ENCODE measurements around the gene RASAL2. TPM values are rescaled to one million over a fixed set of nuclear protein-coding genes. Genes with fewer than 3 reads are reported as not detected.
A peak's percentile ranks its signal among the peaks of the same experiment; 100 is the strongest.
"Not testable (repeated sequence)": the region's sequence is repeated elsewhere in the genome, so short reads cannot be mapped to it uniquely, and the experiment has no call there.

Gene RASAL2
- polyA plus RNA-seq, 10 donors: 11.1 to 17.1 (median 13.1) TPM

DNA sequence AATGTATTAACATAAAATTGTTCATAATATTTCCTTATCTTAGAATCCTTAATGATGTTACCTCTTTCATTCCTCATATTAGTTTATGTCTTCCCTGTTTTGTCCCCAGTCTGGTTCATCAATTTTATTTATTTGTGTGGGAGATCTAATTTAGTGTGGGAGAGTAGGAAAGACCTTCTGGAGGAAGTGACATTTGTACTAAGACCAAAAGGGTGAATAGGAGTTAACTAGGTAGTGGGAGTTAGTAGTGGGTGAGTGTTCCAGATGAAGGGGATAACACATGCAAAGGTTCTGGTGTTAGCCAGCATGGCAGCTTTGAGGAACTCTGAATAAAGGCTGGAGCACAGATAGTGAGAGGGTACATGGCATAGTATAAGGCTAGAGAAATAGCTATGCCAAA, 21.4 kb downstream of the RASAL2 start:
- DNase-seq: no peak

DNA sequence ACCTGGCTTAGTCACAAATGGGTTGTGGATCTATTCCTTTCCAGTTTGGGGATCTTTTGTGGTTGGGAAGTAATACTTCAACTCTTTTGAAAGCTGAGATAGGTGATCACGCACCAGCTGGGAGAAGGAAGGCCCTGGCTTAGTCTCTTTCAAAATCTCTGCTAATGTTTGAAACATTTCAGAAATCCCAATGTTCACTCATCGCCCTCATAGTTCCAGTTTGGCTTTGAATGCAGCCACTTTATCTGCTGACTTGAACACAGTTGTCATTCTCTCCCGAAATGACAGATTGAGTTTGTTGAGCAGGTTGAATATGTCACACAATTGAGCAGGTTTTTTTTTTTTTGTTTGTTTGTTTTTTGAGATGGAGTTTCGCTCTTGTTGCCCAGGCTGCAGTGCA, 24.6 kb downstream of the RASAL2 start:
- DNase-seq: no peak

DNA sequence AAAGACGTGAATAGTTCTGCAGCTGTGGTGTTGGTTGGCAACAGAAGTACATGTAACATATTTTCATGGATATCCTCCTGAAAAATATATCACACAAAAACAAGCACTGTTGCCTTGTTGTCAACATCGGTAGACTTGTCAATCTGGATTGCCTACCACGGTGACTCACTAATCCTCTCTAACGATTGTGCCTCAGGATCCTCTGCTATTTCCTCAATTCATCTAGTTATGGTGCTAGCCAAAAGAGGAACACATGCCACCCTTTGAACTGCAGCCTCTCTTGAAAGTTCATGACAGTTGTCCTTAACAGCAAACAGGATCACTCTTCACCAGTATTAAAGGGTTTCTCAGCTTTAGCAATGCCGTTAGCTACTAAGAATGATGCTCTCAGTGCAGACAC, 25.7 kb downstream of the RASAL2 start:
- DNase-seq: no peak

DNA sequence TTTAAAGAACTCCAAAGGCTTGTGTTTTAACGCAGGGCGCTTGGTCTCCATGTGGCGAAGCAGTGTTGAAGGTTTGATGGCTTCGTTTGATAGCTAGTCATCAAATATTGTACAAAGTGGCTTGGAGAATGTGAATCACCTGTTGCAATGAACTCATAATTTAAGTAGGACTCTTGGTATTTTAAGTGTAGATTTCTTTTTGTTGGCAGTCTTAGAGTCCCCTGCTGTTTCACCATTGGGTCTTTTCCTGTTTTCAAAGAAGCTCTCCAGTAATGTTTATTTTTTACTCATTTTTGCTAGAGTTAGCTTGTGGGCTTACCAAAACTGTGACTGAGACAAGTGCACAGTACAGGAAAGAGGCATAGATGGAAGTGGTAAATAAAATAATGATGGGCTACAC, 26.2 kb downstream of the RASAL2 start:
- DNase-seq: no peak

DNA sequence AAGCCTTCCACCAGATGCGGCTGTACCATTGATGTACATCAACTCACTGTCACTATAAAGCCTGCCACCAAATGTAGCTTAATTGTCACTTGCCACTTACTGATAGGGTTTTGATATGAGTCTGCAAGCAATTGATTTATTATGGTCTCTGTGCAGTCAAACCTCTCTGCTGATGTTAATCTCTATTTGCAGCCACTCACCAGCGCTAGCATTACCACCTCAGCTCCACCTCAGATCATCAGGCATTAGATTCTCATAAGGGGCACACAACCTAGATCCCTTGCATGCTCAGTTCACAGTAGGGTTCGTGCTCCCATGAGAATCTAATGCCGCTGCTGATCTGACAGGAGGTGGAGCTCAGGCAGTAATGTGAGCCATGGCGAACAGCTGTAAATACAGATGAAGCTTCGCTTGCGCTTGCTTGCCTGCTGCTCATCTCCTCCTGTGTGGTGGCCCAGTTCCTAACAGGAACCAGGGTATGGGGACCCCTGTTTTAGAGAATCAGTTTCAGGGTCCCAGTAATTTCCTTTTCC, 26.7 kb downstream of the RASAL2 start:
- not testable (repeated sequence) for DNase-seq

DNA sequence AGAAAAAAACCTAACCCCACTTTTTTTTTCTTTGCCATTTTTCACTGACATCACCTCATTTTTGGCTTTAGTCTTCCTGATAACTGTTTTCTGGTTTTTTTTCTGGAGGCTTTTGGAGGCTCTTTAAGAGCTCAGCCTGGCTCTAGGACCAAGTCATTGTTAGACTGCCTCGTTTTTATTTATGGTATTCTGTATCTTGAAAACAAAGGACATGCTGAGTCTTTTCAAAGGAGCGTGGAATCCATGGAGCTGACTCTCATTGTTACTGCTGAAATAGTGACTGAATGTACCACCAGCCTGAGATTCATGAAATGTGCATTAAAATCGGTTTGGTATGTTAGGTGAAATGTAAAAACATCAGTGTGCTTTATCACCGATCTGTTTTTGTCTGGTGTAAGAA, 28.0 kb downstream of the RASAL2 start:
- DNase-seq: no peak

DNA sequence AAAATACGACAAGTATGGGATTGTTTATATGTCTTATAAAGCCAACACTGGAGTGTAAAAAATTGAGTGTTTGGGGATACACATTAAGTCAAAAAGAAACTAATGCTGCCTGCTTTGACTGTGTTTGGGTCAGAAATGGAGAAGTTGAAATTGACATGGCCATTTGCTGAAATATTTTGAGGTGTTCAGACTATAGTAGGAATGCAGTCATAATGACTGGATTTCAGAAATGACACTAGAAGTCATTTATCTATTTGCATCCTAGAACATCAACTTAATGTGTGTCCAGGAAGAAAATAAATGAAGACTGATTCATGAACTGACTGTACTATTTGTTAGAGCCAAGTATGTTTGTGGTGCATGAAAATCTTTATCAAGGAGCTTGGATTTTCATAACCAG, 28.4 kb downstream of the RASAL2 start:
- DNase-seq: no peak

DNA sequence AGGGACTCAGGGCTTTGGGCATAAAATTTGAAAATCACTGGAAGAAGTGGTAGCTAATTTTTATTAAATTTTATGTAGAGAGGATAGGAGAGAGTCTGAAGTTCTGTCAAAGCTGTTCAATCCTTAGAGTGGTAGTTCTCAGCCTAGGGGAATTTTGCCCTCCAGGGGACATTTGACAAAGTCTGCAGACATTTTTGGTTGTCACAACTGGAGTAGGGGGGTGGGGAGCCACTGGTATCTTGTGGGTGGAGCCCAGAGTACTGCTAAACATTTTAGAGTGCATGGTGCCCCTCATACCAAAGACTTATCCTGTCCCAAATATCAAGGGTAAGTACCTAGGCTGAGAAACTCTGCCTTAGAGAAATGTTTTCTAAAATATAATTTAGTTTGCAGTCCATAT, 30.2 kb downstream of the RASAL2 start:
- no peak for DNase-seq

DNA sequence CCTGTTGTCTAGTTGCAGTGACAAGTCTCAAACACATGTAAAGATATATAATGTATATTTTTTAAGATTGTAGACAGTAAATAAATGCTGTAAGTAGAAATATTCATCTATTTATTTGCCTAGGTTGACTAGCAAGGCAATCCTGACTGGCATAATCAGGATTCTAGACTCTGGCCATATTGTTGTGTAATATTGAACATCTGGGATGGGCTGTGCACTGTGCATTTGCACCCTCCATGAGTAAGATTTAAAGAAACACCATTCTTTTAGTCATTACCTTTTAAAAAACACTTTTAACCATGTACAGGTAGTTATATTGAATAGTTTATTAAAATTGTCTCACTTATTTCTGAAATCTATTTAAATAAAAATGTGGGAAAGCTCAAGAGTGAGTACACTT, 32.4 kb downstream of the RASAL2 start:
- no peak for DNase-seq

DNA sequence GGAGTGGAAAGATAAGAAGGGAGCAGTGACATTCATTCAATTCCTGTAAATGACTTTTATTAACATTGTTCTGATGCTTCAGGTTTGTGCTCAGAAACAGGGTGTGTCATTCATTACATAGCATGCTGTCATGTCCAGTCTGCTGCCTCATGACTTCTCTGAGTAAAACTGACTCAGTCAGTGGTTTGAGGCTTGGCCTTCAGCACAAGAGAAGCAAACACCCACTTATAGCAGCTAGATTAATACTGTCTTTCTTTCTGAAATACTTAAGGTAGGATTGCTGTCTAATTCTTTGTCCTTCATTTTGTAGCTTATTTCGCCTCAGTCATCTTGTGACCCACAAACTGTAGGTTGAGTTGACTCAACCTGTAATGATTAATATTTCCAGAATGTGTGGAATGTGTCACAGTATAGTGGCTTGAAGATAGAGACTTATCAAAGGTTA, 32.9 kb downstream of the RASAL2 start:
- DNase-seq: peak in 1 of 3 donors; percentile 71

DNA sequence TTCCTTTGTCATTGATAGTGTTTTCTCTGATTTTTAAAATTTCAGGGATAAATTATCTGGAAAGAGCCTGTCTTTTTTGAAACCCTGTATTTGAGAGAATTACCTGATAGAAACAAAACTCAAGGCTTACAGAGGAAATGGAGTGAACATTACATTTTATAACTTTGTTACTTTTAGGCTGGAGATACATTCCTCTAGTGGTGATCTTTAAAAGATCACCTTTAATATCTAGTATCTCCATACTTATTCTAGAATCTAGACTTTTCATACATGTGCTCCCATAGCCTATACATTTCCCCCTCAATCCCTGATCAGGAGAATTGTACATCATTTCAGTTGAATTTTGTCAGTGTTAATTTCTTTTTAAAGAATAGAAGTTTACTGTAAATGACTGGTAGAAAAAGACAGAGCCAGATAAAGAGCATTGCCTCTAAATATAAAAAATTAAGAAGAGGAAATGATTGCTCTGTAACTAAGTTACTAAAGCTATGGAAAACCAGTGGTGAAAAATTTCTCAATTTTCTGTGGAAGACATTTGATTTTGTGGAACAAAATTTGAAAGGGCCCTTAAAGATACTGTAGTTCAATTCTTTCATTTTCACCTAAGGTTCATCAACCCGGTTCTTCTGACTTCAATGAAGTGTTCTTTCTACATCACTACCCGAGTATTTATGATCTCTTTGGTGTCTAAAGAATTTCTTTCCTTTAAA, 33.7 kb downstream of the RASAL2 start:
- no peak for DNase-seq

DNA sequence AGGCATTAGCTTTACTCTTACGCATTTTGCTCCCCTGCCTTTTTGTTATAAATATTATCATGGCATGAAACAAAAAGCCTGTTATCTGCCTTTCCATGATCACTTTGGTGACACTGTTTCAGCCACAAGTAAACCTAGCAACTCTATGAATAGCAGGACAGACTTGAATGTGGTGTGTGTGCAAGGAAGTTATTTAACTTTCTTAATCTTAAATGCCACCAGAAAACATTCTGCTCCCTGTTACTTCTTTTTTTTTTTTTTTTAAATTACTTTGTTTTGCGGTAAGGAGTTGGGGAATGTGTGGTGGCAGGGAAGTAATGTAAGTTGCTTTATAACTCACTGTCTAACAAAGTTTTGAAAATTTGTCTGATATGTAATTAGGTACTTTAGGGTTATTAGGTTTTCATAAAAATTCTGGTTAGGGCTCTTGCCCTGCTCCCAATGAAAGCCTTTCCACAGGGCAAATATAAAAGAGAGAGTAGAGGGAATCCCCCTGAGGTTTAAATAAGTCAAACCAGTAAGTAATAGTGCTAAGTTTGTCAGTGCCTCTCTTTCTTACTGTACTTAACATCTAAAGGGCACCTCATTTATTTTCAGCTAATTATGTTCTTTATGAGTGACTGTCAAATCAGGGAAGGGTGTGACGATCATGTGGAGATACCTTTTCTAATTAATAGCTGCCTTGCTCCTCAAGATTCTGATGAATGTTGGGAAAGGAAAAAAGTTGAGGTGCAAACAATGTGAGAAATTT, 39.5 kb downstream of the RASAL2 start:
- no peak for DNase-seq

DNA sequence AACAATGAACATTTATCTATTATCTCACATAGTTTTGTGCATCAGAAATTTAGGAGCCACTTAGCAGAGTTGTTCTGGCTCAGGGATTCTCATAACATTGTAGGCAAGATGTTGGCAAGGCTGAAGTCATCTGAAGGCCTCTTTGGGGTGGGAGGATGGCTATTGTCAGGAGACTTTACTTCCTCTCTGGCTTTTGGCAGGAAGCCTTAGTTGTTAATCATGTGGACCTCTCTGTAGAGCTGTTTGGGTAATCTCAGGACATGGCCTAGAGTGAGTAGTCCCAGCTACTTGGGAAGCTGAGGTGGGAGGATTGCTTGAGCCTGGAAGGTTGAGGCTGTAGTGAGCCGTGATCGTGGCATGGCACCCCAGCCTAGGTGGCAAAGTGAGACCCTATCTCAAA, 40.2 kb downstream of the RASAL2 start:
- peak in 2 of 3 donors; percentile 33 to 69 for DNase-seq

DNA sequence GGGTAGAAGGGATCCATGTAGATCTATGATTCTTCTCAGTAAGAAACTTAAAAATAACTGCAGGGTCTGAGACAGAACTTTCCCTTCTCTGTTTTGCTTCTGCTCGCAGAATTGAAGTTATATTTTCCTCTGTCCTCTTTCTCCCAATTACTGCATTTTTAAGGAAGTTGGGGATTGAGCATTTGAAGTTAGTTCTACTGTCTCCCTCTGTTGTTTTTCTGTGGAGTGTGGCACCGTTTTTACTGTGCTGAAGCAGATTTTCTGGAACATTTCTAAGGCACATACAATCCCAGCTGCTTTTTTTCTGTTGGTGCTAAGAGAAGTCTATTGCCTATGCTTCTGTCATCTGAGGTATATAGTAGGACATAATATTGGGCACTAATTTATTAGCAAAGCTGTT, 43.3 kb downstream of the RASAL2 start:
- peak in 1 of 3 donors; percentile 25 for DNase-seq

DNA sequence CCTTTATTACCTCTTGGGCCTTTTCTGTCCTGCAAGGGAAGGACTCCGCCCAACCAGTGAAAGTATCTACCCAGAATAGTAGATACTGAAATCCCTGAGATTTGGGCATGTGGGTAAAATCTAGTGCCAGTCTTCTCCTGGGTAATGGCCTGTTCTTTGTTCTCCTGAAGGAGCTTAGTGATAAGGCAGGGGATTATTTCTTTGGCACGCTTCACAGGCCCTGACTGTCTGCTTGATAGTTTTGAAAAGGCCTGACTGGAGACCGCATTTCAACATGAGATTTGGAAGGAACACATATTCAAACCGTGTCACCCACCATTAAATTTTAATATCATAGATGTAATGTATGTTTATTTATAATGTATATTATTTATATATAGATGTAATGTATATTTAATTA, 48.9 kb downstream of the RASAL2 start:
- DNase-seq: no peak

DNA sequence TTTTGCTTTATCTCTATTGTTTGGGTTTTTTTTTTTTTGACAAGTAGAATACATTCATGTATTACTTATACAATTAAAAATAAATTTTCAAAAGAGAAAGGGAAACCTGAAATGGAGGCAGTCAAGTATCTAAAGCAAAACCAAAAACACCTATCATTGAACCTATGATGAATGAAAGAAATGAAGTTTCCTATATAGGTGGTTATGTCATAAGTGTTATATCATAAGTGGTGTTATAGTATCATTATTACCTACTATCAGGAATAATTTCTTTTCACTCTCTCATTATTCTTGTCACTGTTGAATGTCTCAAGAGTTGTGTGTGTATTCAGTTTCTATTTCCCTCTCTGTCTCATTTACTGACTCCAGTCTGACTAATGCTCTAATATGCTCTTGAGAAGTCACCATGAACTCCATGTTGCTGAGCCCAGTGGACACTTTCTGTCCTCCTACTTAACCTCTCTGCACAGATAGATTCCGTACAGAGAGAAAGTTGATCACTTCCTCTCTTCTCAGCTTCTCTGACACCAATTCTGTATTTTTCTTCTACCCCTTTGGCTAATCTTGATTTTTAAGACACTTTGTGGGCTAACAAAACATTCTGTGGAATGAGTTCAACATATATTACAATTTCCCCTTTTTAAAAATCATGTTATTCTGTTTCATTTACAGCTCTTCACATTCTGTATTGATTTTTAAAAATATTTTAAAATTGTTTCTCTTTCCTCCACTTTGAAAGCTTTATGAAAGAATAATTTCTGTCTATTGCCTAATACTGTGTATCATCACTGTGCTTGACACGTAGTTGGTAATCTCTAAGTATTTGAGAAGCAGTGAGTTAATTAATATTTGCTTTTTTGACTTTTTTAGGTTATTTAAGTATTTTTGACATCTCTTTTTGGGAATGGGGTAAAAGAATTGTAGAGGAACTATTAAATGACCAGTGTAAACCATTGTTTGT, 50.1 kb downstream of the RASAL2 start:
- DNase-seq: no peak

DNA sequence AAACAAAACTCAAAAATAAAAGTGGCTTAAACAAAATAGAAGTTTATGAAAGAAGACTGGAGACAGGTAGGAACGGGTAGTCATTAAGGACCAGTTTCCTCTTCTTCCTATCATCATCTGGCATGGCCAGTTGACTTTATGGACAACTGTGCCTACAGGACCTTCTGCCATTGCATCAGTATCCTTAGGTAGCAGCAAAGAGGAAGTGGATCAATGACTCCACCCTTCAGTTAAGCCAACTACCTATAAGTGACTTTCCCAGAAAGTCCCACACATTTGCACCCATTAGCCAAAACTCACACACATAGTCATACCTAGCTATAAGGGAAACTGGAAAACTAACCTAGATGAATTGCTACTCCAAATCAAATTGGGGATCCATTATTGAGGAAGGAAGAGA, 51.7 kb downstream of the RASAL2 start:
- no peak for DNase-seq

DNA sequence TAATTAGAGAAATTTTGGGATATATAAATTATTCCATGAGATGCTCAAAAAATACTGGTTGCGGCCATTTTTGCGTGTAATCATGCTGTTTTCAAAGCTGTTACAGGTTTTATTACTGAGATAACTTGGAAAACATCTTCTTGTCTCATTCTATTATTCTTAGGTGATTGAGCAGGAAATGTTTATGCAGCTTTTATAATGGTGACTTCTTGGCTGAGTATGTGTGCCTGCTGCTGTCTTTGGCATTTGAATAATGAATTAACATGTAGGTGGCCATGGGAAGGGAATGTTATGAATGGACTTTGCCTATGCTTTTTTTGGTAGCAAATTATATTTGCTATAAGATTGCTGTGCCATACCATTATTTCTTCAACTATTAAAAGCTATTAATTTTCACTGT, 52.5 kb downstream of the RASAL2 start:
- no peak for DNase-seq

DNA sequence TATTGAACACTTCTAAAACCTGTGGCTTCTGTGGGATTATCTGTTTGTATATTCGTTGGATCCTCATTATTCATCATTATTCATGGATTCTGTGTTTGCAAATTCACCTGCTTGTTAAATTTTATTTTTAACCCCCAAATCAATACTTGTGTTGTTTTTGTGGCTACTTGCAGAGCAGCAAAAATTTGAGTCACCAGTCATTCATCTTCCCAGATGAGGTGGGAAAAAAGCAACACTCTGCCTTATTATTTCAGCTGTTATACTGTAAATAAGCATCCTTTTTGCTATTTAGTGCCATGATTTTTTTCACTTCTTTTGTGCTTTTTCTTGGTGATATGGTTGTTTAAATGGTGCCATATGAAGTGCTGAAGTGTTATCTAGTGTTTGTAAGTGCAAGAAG, 56.7 kb downstream of the RASAL2 start:
- DNase-seq: no peak

DNA sequence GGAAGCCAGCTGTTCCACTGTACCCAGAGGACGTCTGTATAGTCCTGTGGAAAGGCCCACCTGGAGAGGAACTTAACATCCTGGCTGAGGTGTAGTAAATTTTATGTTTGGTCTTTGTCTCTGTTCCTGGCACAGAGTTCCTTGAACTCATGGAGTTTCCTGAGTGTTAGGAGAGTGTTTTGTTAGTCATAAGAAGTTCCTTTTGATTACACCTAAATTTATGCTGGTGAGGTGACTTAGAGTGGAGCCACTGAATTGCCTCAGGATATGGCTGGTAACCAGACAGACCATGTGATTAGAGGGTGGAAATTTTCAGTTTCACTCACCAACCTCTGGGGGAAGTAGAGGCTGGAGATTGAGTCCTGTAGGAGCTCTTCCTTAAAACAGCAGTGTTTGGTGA, 57.9 kb downstream of the RASAL2 start:
- DNase-seq: no peak

DNA sequence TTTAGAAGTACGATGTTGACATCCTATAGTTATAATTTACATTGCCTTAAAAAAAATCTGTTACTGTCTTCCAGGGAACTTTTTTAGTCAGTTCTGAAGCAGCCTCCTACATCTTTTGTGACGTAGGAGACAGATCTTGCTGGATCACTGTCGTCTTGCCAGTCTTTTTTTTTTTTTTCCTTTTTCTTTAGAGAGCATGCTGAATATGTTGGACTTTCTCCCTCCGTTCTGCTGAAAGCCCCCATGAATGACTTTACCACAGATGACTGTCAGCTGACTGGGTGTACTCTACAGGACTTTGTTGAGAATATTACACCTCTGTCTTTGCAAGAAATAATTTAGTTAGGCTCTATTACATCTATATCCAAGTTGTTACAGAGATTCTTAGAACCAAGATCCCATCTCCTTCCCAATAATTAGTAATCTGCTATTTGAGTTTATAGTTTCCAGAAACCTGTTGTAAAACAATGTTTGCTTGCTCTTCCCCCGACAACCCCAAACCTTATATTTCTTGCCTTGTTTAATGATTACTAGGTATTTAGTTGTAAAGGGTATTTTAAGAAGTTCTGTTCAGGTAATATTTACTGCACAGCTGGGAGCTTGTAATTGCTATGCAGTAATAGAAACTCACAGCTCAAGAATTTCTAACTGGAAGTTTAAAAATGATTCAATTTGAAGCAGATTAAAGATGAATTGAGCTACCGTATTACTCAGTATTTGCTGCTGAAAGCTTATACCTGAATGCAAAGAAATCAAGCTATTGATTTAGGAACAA, 61.8 kb downstream of the RASAL2 start:
- DNase-seq: no peak
